Glutamatergic neuron (in vitro differentiated cells): ENCODE measurements around the gene TMEM190. TPM values are rescaled to one million over a fixed set of nuclear protein-coding genes. Genes with fewer than 3 reads are reported as not detected.
A peak's percentile ranks its signal among the peaks of the same experiment; 100 is the strongest.

Experiments used
- DNase-seq: peaks from one replicate; pipeline ENCODE4 v3.0.0; 2022
- H3K27ac Mint-ChIP-seq: one replicate; pipeline ENCODE4 v1.8.0; 2020; ENCODE audit warnings: mild to moderate bottlenecking, mixed read lengths, inconsistent platforms; ENCODE audit not compliant: unreplicated experiment
- H3K27me3 Mint-ChIP-seq: one replicate; pipeline ENCODE4 v1.8.0; 2020; ENCODE audit warnings: mild to moderate bottlenecking, moderate library complexity, mixed read lengths, inconsistent platforms; ENCODE audit not compliant: unreplicated experiment
- H3K36me3 Mint-ChIP-seq: one replicate; pipeline ENCODE4 v1.8.0; 2020; ENCODE audit warnings: mild to moderate bottlenecking, mixed read lengths, inconsistent platforms; ENCODE audit not compliant: unreplicated experiment
- H3K4me1 Mint-ChIP-seq: one replicate; pipeline ENCODE4 v1.8.0; 2020; ENCODE audit warnings: mild to moderate bottlenecking, low read depth, mixed read lengths, inconsistent platforms; ENCODE audit not compliant: unreplicated experiment
- H3K4me3 Mint-ChIP-seq: one replicate; pipeline ENCODE4 v1.8.0; 2020; ENCODE audit warnings: mild to moderate bottlenecking, mixed read lengths, inconsistent platforms; ENCODE audit not compliant: unreplicated experiment
- H3K9me3 Mint-ChIP-seq: one replicate; pipeline ENCODE4 v1.8.0; 2020; ENCODE audit warnings: mild to moderate bottlenecking, moderate library complexity, mixed read lengths, inconsistent platforms; ENCODE audit not compliant: unreplicated experiment
- CTCF ChIP-seq: fragments of 200-600 bp; sonication (generic); IDR thresholded peaks from one replicate; pipeline ENCODE4 v1.5.0; 2021; ENCODE audit not compliant: partially characterized antibody, unreplicated experiment
- total RNA-seq: library from RNA; stranded (reverse); fragmentation: NEBNext Ultra II Directional; extraction: Animal tissue kit (Norgen Biotek cat#: 25700); gene quantifications from one replicate; pipeline ENCODE4 v1.2.1, GENCODE V29; 2021; ENCODE audit not compliant: unreplicated experiment

TMEM190 gene
- total RNA-seq, 1 donor from 2014 or later = 3.7 TPM

- no peak for TF ChIP-seq CTCF
- H3K27ac Mint-ChIP-seq = no peak overlapping the region
- peaks cover 8% of the 10 kb centered on the region for H3K9me3 Mint-ChIP-seq
- peaks cover 6% of the 10 kb centered on the region for H3K4me1 Mint-ChIP-seq
- H3K4me3 Mint-ChIP-seq = no peak overlapping the region
- H3K27me3 Mint-ChIP-seq = no peaks in the 10 kb centered on the region
- no peaks in the 10 kb centered on the region for H3K36me3 Mint-ChIP-seq
- no peak for DNase-seq
Observed at GRCh38 chr19:55366790-55367189, 9.8 kb upstream of the TMEM190 start.

- Mint-ChIP-seq H3K4me1 (peaks cover 10% of the 10 kb centered on the region), H3K4me3 (no peak overlapping the region), H3K27me3 (peaks cover 3% of the 10 kb centered on the region), H3K27ac (no peak overlapping the region), H3K9me3 (peaks cover 11% of the 10 kb centered on the region), H3K36me3 (no peaks in the 10 kb centered on the region)
- TF ChIP-seq CTCF = no peak
- no peak for DNase-seq
Observed at GRCh38 chr19:55368106-55368505, 8.5 kb upstream of the TMEM190 start.

GRCh38 chr19:55368701-55369563 is 7.7 kb upstream of the TMEM190 start:
- Mint-ChIP-seq H3K27me3 (peaks cover 7% of the 10 kb centered on the region), H3K4me1 (peaks cover 14% of the 10 kb centered on the region), H3K4me3 (peak overlapping the region; percentile 55), H3K9me3 (peaks cover 14% of the 10 kb centered on the region), H3K27ac (peak overlapping the region; percentile 62), H3K36me3 (no peaks in the 10 kb centered on the region)
- peak; percentile 74 for DNase-seq
- TF ChIP-seq CTCF = no peak

- H3K4me1 Mint-ChIP-seq = peaks cover 14% of the 10 kb centered on the region
- H3K9me3 Mint-ChIP-seq = peaks cover 12% of the 10 kb centered on the region
- peak overlapping the region; percentile 68 for H3K27ac Mint-ChIP-seq
- H3K4me3 Mint-ChIP-seq = peak overlapping the region; percentile 89
- TF ChIP-seq CTCF = no peak
- peak; percentile 88 for DNase-seq
- peaks cover 7% of the 10 kb centered on the region for H3K27me3 Mint-ChIP-seq
- no peaks in the 10 kb centered on the region for H3K36me3 Mint-ChIP-seq
Observed at GRCh38 chr19:55369653-55370304, 6.8 kb upstream of the TMEM190 start.
